Chondrocyte (in vitro differentiated cells): ENCODE data around the gene EEPD1. TPM values are rescaled to one million over a fixed set of nuclear protein-coding genes. Genes with fewer than 3 reads are reported as not detected.
A peak's percentile ranks its signal among the peaks of the same experiment; 100 is the strongest.

Source experiments
- DNase-seq: peaks from one replicate; pipeline ENCODE4 v3.0.0; 2021; ENCODE audit warnings: mixed read lengths, low spot score
- H3K27ac Mint-ChIP-seq: one replicate; pipeline ENCODE4 v1.8.0; 2021; ENCODE audit warnings: mild to moderate bottlenecking, moderate library complexity, mixed read lengths; ENCODE audit not compliant: unreplicated experiment
- H3K27me3 Mint-ChIP-seq: 2 replicates; pipeline ENCODE4 v1.8.0; 2021; ENCODE audit warnings: low read depth, mixed read lengths
- H3K36me3 Mint-ChIP-seq: 2 replicates; pipeline ENCODE4 v1.8.0; 2021; ENCODE audit warnings: low read depth, mixed read lengths
- H3K4me1 Mint-ChIP-seq: 2 replicates; pipeline ENCODE4 v1.8.0; 2021; ENCODE audit warnings: low read depth, mild to moderate bottlenecking, mixed read lengths
- H3K4me3 Mint-ChIP-seq: one replicate; pipeline ENCODE4 v1.8.0; 2021; ENCODE audit warnings: mild to moderate bottlenecking, moderate library complexity, mixed read lengths; ENCODE audit not compliant: unreplicated experiment
- H3K9me3 Mint-ChIP-seq: 2 replicates; pipeline ENCODE4 v1.8.0; 2021; ENCODE audit warnings: low read depth, mixed read lengths
- CTCF ChIP-seq: fragments of 200-600 bp; sonication (generic); IDR thresholded peaks from 2 replicates; pipeline ENCODE4 v1.5.0; 2021; ENCODE audit warnings: antibody characterized with exemption, mild to moderate bottlenecking, moderate library complexity
- total RNA-seq: library from RNA; stranded (reverse); gene quantifications from 3 replicates; pipeline ENCODE4 v1.2.1, GENCODE V29; 2021

Gene EEPD1
- total RNA-seq, 1 donor from 2014 or later = 5.8 TPM

GRCh38 chr7:36154255-36155212, 1.5 kb downstream of the EEPD1 start:
- H3K27me3 Mint-ChIP-seq = no peaks in the 10 kb centered on the region
- no peaks in the 10 kb centered on the region for H3K9me3 Mint-ChIP-seq
- no peak for DNase-seq
- no peak overlapping the region for H3K27ac Mint-ChIP-seq
- peaks cover 28% of the 10 kb centered on the region for H3K4me1 Mint-ChIP-seq
- no peaks in the 10 kb centered on the region for H3K36me3 Mint-ChIP-seq
- no peak for TF ChIP-seq CTCF
- H3K4me3 Mint-ChIP-seq = peak overlapping the region; percentile 74

GRCh38 chr7:36155811-36156361, 2.8 kb downstream of the EEPD1 start:
- peaks cover 28% of the 10 kb centered on the region for H3K4me1 Mint-ChIP-seq
- no peaks in the 10 kb centered on the region for H3K36me3 Mint-ChIP-seq
- H3K27me3 Mint-ChIP-seq = no peaks in the 10 kb centered on the region
- no peak for DNase-seq
- H3K9me3 Mint-ChIP-seq = no peaks in the 10 kb centered on the region
- no peak for TF ChIP-seq CTCF
- H3K4me3 Mint-ChIP-seq = peak overlapping the region; percentile 36
- H3K27ac Mint-ChIP-seq = no peak overlapping the region

- Mint-ChIP-seq H3K27ac (no peak overlapping the region), H3K36me3 (no peaks in the 10 kb centered on the region), H3K27me3 (no peaks in the 10 kb centered on the region), H3K9me3 (no peaks in the 10 kb centered on the region), H3K4me3 (no peak overlapping the region), H3K4me1 (peaks cover 29% of the 10 kb centered on the region)
- DNase-seq = no peak
- TF ChIP-seq CTCF = no peak
These were observed 4.7 kb downstream of the EEPD1 start for GRCh38 chr7:36157527-36158320.

- Mint-ChIP-seq H3K27ac (no peak overlapping the region), H3K27me3 (no peaks in the 10 kb centered on the region), H3K4me3 (no peak overlapping the region), H3K9me3 (no peaks in the 10 kb centered on the region), H3K4me1 (peaks cover 29% of the 10 kb centered on the region), H3K36me3 (no peaks in the 10 kb centered on the region)
- TF ChIP-seq CTCF = no peak
- no peak for DNase-seq
These were observed 5.2 kb downstream of the EEPD1 start for GRCh38 chr7:36158321-36158605.

GRCh38 chr7:36159618-36160017, 6.6 kb downstream of the EEPD1 start:
- Mint-ChIP-seq H3K9me3 (no peaks in the 10 kb centered on the region), H3K4me3 (no peak overlapping the region), H3K36me3 (no peaks in the 10 kb centered on the region), H3K27me3 (no peaks in the 10 kb centered on the region), H3K27ac (no peak overlapping the region), H3K4me1 (peaks cover 22% of the 10 kb centered on the region)
- DNase-seq = no peak
- TF ChIP-seq CTCF = no peak
